NCI-H748 (cell line): ENCODE results near the gene PRR7.
"Not testable (repeated sequence)": the region's sequence is repeated elsewhere in the genome, so short reads cannot be mapped to it uniquely, and the experiment has no call there.

Experiments
- DNase-seq: peaks from one replicate; lab custom pipeline; 2025; ENCODE audit not compliant: unreplicated experiment; lab: John Stamatoyannopoulos, UW

The PRR7 gene

GRCh38 chr5:177446200-177447065 is at the start of gene PRR7:
Gene PRR7, plus strand, starts transcription at chr5:177446814. Its CDS starts 8,254 bp downstream, at chr5:177455068.
- peak; percentile 85 for DNase-seq

GRCh38 chr5:177397875-177398390 is 48.7 kb upstream of the PRR7 start:
- no peak for DNase-seq

- DNase-seq = no peak
These were observed 46.4 kb upstream of the PRR7 start, which contains the start of gene PFN3 for GRCh38 chr5:177399997-177400868. Gene PFN3, minus strand, starts transcription at chr5:177400661. Its CDS starts 85 bp downstream, at chr5:177400576.

GRCh38 chr5:177402271-177403043 is 44.2 kb upstream of the PRR7 start:
- peak; percentile 93 for DNase-seq

- peak; percentile 75 for DNase-seq
These were observed 43.4 kb upstream of the PRR7 start for GRCh38 chr5:177403102-177403791.

- DNase-seq = peak; percentile 85
These were observed 42.6 kb upstream of the PRR7 start for GRCh38 chr5:177403792-177404640.

GRCh38 chr5:177404641-177405179 is 41.9 kb upstream of the PRR7 start:
- no peak for DNase-seq

GRCh38 chr5:177405312-177405711 is 41.3 kb upstream of the PRR7 start:
- no peak for DNase-seq

- DNase-seq = no peak
These were observed 40.8 kb upstream of the PRR7 start for GRCh38 chr5:177405805-177406204.

- no peak for DNase-seq
These were observed 37.4 kb upstream of the PRR7 start, which contains the start of gene F12 for GRCh38 chr5:177409043-177409801. Gene F12, minus strand, starts transcription at chr5:177409564. Its CDS starts 37 bp downstream, at chr5:177409527.

- no peak for DNase-seq
These were observed 36.0 kb upstream of the PRR7 start for GRCh38 chr5:177410575-177410974.

- no peak for DNase-seq
These were observed 33.9 kb upstream of the PRR7 start for GRCh38 chr5:177412603-177413233.

- no peak for DNase-seq
These were observed 32.1 kb upstream of the PRR7 start for GRCh38 chr5:177414481-177414880.

GRCh38 chr5:177417081-177417480 is 29.5 kb upstream of the PRR7 start:
- DNase-seq = not testable (repeated sequence)

- DNase-seq = no peak
These were observed 27.6 kb upstream of the PRR7 start for GRCh38 chr5:177419046-177419445.

GRCh38 chr5:177420472-177420871 is 26.1 kb upstream of the PRR7 start:
- not testable (repeated sequence) for DNase-seq

- DNase-seq = no peak
These were observed 25.4 kb upstream of the PRR7 start for GRCh38 chr5:177421062-177421798.
